GM18507 (cell line): ENCODE results near the gene APP.
"Not testable (repeated sequence)": the region's sequence is repeated elsewhere in the genome, so short reads cannot be mapped to it uniquely, and the experiment has no call there.

ENCODE experiments used
- DNase-seq: peaks from one replicate; pipeline ENCODE4 v3.0.0; 2011; ENCODE audit warnings: low read depth; ENCODE audit not compliant: insufficient read length; ENCODE audit errors: extremely low spot score
- FAIRE-seq: peaks from 2 replicates; lab custom pipeline; 2011; peaks lifted over from hg19 to GRCh38; lab: Jason Lieb, UNC

APP gene

DNA sequence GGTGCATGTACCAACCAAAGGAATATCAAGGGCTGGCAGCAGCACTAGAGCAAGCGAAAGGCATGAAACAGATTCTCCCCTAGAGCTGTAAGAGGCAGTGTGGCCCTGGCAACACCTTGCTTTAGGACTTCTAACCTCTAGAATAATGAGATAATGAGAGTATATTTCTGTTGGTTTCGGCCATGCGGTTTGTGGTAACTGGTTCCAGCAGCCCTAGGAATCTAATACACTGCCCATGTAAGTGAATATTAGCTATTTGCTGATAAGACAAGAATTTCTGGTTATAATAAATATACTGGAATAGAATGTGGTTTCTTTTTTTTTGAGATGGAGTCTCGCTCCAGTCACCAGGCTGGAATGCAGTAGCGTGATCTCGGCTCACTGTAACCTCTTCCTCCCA is 236.4 kb downstream of the APP start:
- no peak for DNase-seq
- FAIRE-seq: no peak

DNA sequence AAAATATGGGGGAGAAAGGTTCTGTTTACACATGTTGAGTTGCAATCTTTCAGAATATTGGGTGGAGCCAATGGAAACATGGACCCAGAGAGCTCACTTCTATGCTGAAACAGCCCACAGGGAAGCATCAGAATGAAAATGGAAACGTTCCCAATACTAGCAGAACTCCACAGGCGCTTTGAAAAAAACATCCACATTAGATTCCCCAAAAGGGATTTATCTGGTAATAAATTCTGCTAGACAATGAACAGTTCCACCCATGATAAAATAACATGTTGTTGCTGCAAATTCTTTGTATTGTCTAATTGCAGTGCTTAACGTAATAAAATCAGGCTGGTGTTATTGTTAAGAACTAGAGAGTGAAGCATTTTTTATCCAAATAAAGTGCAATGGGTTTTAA is 238.8 kb downstream of the APP start:
- DNase-seq (no peak), FAIRE-seq (no peak)

DNA sequence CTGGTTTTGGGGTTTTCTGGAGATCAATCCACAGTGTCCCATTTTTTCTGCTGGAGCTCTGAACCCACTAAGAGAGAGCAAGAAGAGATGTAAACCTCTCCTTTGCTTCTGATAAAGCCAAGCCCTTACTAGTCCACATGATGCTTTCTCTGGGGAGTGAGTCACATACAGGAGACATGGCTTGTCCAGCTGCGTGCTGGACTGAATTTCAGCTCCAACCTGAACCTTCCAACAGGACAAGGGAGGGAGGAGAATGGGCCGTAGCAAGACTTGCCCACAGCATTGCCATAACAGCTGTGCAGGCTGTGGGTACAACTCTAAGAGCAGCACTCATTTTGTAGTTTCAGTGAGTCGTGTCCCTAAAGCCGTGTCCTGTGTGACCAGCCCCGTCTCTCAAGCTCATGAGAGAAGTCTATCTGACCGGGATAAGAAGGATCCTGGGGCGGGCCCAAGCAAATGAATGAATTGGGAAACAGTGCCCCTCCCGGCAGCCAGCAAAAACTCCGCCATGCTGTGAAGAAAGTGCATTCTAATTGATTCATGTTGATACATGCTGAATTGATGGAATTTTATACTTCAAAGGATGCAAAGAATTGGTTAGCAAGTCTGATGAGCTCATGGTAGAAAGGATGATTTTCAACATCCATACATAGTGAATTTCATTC is 240.6 kb downstream of the APP start:
- DNase-seq (no peak), FAIRE-seq (no peak)

DNA sequence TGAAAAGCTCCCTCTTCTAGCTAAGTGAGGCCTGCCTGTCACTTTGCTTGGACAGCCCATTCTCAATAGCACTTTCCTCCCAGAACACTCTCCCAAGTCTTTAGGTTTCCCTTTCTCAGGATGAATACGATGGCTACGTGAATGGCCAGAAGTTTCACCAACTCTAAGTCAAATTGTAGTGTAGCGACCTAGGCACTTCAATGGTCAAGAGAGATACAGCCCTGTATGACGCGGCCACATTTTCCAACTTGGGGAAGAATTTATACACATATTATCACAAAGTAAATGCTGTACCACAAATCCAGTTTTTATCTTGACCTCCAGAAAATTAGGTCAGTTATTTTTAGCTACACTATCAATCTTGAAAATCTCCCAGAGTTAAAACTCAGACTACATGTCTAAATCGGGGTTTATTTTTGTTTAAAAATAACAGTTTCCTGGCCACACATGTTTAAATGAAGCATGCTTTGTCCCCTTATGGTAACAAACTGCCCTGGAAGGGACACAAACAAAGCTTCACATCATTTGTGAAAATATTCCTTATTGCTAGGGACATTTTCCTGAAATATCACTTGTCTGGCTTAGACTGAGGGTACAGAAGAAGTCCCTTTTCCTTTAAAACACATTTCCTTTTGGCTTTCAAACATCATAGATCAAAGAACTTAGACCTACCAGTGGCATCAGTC is 243.2 kb downstream of the APP start:
- FAIRE-seq (no peak), DNase-seq (no peak)

DNA sequence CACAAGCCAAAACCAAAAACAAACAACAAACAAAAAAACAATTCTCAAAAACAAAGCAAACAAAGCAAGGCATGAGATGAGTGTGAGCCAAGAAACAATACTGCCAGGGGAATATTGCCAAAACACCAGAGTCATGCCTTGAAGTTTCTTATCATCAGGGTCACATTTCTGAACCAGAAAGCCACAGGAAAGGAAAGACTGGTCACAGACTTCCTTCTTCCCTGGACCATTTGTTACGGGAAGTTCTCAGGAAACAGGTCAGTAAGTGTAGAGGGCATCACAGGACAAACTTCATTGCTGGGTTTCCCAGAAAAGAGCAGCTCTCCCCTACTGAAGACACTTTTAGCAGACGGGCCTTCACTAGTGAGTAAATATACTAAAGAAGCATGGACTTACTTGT is 244.6 kb downstream of the APP start:
- FAIRE-seq (no peak), DNase-seq (no peak)

DNA sequence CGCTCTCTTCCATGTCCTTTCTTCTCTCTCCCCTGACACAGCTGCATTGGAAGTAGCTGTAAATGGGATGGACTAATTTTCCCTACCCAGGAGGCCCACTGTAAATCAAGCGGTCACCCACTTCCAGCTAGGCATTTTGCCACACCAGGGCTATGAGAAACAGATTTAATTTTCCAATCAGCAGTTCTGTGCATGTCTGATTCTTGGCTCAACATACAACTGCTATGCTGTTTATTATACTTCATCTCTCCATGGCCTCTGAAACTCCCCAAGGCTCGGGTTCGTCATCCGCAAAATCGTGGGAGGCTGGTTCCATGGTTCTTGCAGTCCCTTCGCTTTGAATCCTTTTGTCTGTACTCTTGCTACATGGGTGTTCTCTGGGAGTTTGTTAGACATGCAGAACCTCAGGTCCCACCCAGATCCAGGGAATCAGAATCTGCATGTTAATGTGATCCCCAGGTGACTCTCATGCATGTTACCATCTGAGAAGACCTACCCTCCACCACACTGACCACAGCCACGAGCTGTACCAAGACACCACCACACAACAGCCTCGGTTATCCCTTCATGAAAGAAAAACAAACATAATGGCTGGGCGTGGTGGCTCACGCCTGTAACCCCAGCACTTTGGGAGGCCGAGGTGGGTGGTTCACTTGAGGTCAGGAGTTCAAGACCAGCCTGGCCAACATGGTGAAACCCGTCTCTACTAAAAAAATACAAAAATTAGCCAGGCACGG is 245.3 kb downstream of the APP start:
- DNase-seq: no peak
- FAIRE-seq: no peak

DNA sequence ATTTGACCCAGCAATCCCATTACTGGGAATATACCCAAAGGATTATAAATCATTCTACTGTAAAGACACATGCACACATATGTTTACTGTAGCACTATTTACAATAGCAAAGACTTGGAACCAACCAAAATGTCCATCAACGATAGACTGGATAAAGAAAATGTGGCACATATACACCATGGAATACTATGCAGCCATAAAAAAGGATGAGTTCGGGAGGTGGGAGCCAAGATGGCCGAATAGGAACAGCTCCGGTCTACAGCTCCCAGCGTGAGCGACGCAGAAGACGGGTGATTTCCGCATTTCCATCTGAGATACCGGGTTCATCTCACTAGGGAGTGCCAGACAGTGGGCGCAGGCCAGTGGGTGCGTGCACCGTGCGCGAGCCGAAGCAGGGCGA is 252.4 kb downstream of the APP start:
- FAIRE-seq, DNase-seq: not testable (repeated sequence)

DNA sequence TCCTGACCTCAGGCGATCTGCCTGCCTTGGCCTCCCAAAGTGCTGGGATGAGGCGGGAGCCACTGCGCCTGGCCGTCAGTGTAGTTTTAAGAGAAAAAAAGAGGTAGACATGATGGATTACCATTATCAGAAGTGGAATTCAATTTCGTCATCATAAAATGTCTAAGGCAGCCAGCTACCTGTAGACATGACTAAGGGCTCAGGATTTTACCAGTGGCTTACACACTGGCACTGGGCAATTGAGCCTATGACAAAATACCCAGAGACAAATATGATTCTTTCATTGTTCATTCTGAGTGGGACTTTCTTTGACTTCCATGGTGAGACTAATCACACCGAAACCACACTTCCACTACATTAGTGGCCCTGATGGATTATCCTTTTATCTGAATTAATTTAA is 254.3 kb downstream of the APP start:
- DNase-seq (no peak), FAIRE-seq (no peak)

DNA sequence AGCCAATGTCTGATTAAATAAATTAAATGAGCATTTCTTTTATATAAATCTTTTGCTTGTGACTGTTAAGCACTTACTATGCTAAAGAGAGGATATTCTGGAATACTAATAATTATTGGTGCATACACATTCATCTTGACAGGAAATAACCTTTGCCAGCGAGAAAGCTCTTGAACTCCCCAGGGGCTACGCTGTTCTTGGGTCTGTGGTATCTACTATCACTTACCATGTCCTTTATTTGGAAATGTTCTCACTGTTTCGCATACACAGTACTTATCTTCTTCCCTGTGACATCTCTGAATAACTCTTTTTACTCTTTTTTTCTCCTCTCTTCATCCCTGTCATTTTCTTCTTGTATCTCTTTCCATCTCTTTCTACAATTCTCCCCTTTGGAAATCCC is 257.1 kb downstream of the APP start:
- FAIRE-seq (no peak), DNase-seq (no peak)

DNA sequence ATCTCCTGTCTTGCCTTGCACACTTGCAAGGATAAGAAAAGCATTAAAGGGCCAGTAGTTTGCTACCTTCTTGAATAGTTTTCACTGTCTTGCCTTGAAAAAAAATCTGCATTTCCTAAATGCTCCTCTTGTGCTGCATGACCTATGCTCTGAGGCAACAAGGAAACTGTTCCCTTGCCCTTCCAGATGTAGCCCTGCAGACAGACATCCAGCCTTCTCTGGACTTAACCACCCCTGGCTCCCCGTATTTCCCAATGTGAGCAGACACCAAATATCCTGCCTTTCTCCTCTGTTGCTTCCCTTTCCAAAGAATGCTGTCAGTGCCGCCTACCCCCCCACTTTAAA is 258.2 kb downstream of the APP start:
- DNase-seq (no peak), FAIRE-seq (no peak)

DNA sequence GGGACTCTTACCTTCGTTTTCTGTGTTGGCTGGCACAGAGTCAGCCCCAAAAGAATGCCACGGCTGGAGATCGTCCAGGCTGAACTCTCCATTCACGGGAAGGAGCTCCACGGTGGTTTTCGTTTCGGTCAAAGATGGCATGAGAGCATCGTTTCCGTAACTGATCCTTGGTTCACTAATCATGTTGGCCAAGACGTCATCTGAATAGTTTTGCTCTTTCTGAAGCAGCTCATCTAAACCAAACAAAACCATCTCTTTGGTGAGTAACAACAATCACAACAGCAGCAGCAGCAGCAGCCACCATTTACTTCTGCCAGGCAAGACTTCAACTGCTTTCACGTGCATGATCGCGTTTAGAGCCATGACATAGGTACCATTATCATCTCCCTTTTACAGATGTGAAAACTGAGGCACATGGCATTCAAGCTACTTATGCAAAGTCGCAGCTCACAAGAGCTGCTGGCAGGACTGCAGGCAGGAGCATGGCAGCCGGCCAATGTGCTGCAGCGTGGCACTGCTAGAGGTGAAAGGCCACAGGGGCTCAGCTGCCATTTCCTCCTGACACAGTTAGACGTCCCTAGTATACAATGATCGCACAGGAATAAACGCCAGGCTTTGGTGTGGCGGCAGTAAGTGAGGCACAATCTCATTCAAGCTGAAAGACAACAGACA is 258.7 kb downstream of the APP start:
- DNase-seq (no peak), FAIRE-seq (no peak)

DNA sequence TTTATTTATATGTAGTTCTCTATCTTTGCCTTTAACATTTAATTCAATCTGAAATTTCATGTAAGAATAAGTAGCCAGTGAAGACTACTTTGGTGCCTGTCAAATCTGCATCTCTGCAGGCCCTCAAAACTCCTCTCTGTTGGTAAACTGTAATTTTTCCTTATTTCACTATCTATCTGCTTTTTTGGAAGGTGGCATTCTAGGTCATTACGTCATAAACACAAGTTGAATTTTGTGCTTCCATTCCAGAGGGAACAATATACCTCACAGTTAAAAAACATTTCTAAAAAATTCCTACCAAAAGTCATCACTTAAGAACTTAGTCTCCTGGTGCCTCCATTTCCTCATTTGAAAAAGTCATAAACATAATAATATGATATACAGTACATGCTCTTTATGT is 259.8 kb downstream of the APP start:
- DNase-seq: no peak
- no peak for FAIRE-seq

DNA sequence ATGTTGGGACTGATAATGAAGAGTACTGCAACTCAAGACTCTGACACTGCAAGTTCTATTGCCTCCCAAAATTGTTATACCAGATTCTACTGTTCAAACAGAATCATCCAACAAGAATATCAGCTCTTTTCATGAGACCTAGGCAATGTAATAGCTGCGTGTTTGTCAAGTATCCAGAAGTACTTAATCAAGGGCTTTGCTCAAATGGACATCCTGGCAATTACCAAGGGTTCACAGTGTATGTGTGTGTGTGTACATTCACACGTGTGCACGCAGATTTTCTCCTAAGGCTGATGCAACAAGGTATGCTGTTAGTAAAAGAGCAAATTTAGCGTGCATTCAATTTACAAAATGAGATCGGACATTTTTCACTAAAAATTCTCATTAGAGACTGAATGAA is 261.2 kb downstream of the APP start:
- DNase-seq: no peak
- FAIRE-seq: no peak

DNA sequence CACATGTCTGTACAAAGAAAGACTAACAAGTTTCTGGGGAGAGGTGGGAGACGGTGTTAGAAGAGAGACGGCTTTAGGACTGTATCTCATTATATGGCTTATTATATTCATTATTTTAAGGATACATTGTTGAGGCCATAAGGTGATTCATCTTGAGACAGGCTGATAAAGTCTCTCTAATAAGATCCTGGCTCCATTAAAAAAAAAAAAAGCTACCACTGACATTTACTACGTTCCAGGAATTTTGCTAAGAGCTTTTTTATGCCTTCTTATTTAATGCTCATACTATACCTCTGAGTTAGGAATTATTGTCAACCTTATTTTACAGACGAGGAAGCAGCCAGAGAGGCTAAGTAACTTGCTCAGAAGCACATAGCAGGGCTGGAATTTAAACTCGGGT is 262.1 kb downstream of the APP start:
- DNase-seq (no peak), FAIRE-seq (no peak)

DNA sequence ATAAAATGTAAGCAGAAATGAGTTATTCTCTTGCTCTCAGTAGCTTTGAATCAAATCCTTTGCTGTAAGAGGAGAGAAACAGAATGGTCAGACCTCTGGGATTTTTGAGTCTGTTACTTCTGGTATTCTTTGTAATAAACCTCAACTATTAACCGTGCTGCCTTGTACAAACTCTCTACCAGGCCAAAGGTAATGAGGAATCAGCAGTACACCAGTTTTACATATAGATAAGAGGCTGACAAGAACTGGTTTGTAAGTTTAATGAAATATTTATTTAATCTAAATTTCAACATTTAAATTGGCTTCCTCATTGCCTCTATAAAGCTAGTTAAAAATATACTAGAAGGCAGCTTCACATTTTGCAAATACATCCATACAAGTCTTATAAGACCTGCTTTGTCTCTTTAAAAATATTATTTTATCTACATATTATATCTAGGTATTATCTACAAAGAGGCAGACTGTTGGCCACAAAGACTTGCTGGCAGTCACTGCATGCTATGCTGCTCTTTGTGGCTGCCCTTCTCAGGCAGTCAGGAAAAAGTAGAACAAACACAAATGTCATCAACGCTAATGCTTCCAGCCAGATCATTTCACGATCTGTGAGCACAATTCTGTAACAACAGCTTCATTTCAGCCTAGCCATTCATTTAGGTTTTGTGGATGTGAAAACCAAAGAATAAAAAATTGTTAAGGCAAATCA is 262.8 kb downstream of the APP start:
- DNase-seq: no peak
- no peak for FAIRE-seq

DNA sequence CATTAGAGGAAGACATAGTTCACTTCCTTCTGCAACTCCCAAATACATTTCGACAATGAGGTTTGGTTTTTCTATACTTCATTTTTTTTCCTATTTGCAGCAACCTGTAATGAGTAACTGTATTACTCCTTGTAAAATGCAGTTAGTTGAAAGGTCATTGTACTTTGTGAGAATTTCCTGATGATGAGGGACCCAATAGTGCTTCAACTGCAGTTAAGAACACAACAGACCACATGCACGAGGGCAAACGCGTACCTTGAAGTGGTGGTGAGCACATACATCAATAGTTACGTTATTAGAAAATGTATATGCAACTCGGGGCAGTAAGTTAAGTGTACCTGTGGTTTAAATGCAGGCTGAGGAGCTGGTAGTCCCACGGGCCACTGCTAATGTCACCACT is 264.0 kb downstream of the APP start:
- no peak for FAIRE-seq
- no peak for DNase-seq

DNA sequence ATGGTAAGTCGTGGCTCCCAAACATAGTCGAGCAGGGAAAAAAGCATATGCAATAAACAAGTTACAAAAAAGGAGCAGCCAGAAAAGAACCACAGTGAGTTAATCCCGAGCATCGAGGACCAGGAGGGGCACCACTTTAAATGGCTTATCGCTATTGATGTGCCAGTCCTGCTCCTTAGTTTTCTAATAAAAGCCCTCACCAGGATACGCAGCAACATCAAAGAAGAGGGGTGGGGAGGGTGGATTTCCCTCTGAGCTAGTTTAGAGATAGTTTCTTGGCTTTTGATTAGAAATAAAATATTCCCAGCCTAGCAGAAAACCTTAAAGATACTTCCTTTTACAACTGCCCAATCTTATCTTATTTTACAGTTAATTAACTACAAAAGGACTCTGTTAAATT is 265.4 kb downstream of the APP start:
- FAIRE-seq: no peak
- no peak for DNase-seq

DNA sequence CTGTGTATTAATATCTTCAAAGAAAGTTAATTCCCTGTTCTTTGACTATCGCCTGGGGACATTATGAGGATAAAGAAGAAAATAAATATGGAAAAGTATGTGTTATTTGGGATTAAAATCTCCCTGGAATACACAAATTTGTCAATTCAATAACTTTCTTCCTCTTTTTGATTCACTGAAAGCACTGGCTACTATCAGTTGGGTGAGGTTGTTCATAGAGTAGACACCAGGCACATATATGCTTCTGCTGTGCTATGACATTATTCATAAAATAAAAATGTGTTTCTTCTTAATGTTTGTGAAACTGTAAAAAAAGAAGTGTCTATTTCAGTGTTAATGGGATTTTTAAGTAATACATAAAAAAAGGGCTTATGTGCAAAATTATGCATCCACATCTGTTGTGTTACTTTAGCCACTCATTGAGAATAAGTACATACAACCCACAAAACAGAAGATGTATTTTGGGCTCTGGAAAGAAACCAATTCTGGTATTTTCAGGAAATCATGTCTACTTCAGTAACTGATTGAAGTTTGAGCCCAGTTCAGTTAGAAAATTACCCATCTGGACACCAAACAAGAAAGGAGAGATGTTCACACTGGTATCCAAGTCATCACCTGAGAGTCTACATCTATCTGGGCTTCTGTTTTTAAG is 266.4 kb downstream of the APP start:
- no peak for FAIRE-seq
- DNase-seq: no peak

DNA sequence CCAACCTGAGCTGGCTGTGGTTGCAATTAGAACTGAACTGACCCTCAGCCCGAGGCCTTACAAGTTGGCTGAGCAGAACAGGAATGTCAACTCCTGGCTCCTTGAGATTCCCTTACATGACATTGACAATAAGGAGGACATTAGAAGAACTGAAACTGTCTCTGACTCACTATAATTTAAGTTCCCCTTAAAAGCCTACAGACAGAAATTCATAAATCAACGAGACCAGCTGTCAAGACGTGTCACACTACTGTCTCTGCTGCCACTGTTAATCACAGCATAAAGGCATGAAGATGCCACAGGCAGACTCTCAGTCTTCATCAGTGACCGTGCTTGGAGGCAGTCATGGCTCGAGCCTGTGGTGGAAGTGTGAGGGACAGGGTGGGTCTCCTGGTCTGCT is 267.0 kb downstream of the APP start:
- DNase-seq: no peak
- FAIRE-seq: no peak
